CD4-positive, alpha-beta T cell treated with Interleukin-6 for 4 hours (primary cell): ENCODE results near the gene GNG7.

Source experiments
- DNase-seq: peaks from one replicate; pipeline ENCODE4 v3.0.0-alpha.2; 2020; ENCODE audit warnings: mixed read lengths

Gene GNG7

DNA sequence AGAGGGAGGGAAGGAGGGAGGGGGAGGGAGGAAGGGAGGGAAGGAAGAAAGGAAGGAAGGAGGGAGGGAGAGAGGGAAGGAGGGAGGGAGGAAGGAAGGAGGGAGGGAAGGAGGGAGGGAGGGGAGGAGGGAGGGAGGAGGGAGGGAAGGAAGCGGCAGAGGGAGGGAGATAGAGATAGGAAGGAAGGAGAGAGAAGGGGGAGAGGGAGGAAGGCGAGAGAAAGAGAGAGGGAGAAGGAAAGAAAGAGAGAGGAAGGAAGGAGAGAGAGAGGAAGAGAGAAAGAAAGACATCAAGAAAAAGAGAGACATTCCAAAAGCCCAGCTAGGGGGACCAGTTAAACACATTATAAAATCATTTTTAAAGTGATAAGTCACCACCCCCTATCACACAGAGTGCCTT lies 62.5 kb downstream of the GNG7 start:
- no peak for DNase-seq

- DNase-seq = no peak
Measured at GRCh38 chr19:2638417-2638940, 64.0 kb downstream of the GNG7 start.

GRCh38 chr19:2636897-2637683 lies 65.4 kb downstream of the GNG7 start:
- DNase-seq = peak; percentile 81

- DNase-seq = no peak
Measured at GRCh38 chr19:2636141-2636896, 66.2 kb downstream of the GNG7 start.

DNA sequence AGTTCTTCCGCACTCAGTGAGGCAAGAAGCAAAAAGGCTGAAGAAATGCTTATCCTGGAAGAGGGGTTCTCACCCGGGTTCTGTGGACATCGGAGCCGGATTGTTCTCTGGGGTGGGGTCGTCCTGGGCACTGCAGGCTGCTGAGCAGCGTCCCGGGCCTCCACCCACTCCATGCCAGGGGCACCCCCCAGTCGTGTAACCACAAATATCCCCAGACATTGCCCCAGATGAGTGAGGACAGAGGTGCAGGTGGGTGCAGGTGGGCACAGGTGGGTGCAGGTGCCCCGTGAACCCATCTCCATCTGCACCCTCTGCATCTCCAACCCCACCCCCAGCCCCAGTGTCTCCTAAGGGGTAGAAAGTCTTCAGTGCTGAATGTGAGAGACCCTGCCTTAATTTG lies 67.5 kb downstream of the GNG7 start:
- no peak for DNase-seq

DNA sequence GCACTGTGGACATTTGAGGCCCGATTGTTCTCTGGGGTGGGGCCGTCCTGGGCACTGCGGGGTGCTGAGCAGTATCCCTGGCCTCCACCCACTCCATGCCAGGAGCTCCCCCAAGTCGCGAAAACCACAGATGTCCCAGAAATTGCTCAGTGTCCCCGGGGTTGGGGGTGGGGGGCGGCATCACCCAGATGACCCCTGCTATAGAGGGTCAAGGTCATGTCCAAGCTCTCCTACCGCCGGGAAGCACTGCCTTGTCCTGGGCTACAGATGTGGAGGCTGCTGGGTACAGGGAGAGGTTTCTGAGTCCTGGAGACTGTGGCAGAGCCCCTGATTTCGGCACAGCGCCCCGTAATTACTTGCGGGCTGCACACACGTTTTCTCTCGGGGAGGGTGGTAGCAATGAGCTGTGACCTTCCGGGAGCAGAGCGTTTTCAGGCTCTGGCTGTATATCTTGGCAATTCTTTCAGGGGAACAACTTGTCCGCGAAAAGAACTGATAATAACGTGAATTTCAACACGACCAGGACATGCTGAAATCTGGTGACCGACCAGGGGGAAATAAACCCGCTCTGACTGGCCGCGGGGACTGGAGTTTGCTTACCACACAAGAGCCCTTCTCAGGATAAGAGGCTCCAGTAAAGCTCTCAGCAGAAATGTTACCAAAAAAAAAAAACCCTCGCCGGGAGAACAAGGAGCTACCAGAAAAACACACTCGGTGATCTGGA lies 68.1 kb downstream of the GNG7 start:
- DNase-seq = no peak

GRCh38 chr19:2633693-2634075 lies 68.8 kb downstream of the GNG7 start:
- DNase-seq = no peak

- no peak for DNase-seq
Measured at GRCh38 chr19:2631213-2631821, 71.2 kb downstream of the GNG7 start.

DNA sequence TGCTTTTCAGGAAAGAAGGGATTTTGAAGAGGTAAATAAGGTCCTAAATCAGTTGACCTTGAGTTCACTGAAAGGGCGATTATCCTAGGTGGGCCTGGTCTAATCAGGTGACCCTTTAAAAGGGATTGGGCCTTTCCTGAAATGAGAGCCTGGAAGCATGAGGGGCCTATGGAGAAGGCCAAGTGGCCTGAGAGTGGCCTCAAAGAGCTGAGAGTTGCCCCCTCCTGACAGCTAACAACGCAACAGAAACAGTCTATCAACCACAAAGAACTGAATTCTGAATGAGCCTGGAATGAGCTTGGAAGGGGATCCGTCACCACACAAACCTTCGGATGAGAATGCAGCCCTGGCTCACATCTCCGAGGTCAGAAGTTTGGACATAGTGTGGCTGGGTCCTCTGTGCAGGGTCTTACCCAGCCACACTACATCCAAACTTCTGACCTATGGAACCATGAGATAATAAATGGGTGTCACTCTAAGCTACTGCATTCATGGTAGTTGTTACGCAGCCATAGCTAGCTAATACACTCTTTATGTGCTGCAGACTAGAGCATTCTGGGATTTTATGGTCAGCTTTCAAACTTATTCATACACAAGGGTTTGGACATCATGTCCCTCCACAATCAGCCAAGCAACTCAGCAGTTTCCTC lies 72.0 kb downstream of the GNG7 start:
- DNase-seq = no peak

GRCh38 chr19:2629491-2630351 lies 72.8 kb downstream of the GNG7 start:
- DNase-seq = no peak

DNA sequence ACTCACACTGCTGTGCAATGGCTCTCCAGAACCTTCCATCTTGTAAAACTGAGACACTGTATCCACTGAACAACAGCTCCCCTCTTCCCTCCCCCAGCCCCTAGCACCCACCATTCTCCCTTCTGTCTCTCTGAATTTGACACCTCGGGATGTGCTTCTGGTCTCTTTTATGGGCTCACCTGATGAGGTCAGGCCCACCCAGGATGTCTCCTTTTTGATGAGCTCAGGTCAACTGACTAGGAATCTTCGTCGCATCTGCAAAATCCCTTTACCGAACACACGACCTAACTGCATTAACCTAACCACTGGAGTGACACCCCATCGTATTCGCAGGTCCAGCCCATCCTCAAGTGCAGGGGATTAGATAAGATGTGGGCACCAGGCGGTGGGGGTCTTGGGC lies 73.9 kb downstream of the GNG7 start:
- no peak for DNase-seq

DNA sequence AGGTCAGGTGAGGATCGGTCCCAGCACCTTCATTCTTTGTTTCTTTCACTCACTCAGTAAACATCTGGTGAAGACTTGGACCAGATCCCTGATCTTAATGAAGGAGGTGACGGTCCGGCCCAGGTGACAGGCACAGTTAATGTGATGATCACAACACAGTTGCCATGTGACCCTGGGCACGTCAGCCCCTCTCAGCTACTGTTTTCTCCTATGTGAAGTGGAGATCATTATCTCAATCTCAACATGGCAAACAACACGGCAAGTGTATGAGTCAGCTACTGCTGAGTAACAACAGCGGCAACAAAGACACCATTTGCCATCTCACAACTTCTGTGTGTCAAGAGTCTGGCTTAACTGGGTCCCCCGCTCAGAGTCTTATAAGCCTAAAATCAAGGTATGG lies 74.6 kb downstream of the GNG7 start:
- peak; percentile 35 for DNase-seq

- DNase-seq = peak; percentile 60
Measured at GRCh38 chr19:2627319-2627829, 75.1 kb downstream of the GNG7 start.

DNA sequence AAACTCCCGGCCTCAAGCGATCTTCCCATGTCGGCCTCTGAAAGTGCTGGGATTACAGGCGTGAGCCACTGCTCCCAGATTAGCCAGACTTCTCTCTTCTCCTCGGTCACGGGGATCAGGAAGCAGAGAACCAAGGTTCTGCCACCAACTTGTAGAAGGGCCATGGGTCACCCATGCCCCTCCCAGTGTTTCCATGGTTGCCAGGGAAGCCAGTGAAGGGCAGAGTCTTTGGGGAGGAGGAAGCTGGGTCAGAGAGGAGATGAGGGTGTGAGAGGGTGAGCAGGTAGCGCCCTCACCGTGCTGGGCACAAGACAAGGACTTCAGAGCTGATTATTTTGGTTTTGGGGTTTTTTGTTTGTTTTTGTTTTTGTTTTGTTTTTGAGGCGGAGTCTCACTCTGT lies 77.1 kb downstream of the GNG7 start:
- DNase-seq = no peak

DNA sequence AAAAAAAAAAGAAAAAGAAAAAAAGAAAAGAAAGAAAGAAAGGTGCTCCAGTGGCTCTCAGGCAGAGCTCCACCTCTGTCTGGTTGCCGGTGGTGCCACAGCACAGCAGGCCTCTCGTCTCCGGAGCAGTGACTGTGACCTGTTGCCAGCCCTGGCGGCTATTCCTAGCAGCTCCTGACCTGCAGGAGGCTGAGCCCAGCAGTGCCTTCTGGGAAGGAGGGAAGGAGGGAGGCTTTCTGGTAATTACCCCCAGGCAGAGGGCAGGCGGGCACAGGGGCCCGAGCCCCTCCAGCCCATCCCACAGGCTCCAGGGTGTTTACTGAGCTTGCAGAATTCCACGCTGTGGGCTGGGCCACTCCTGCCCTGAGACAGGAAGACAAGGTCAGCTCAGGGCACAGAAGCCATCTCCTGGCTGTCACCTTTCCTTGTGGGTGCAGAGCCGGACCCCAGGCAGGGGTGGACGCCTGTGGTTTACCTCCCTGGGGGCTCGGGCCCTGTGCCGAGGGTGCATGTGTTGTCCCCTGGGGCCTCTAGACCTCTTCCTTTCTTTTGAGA lies 77.9 kb downstream of the GNG7 start:
- DNase-seq = no peak

- no peak for DNase-seq
Measured at GRCh38 chr19:2623798-2624197, 78.7 kb downstream of the GNG7 start.

DNA sequence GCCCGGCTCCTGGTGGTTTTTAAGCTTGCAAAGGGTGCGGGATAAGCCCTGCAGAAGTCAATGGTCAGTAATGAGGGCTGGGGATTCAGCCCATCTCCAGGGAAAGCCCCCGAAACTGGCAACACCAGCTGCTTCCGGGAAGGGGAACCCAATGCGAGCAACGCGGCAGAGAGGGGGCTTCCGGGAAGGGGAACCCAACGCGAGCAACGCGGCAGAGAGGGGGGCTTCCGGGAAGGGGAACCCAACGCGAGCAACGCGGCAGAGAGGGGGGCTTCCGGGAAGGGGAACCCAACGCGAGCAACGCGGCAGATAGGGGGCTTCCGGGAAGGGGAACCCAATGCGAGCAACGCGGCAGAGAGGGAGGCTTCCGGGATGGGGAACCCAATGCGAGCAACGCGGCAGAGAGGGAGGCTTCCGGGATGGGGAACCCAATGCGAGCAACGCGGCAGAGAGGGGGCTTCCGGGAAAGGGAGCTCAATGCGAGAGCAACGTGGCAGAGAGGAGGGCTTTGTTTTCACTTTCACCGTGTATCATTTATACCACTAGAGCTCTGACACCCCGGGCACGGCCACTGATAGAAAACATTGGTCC lies 80.0 kb downstream of the GNG7 start:
- DNase-seq = peak; percentile 25

DNA sequence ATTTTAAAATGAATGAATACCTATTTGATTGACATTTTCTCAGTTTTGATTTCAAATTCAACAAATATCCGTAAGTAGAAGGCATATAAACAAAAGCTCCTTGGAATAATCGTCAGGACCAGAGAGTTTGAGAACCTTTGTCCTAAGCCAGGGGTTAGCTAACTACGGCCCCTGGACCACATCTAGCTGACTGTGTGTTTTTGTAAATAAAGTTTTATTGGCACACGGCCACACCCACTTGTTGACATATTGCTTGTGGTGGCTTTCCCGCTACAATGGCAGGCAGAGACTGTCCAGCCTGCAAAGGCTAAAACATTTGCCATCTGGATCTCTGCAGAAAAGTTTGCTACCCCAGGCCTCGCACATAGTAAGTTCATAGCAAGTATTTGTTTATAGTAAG lies 83.4 kb downstream of the GNG7 start:
- no peak for DNase-seq

DNA sequence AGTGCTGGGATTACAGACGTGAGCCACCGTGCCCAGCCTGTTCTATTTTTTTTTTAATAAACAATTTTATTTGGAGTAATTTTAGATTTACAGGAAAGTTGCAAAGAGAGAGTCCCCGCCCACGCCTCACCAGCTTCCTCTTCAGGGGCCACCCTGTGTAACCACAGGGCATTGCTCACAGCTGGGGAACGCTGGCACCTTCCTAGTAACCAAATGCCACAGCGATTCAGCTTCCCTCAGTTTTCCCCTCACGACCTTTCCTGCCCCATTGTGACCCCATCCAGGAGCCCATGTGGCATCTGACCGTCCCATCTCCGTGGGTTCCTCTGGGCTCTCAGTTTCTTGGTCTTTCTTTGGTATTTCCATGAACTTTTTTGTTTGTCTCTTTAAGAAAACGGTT lies 83.9 kb downstream of the GNG7 start:
- peak; percentile 86 for DNase-seq

GRCh38 chr19:2617393-2618165 lies 84.9 kb downstream of the GNG7 start:
- DNase-seq = no peak
